SK-N-SH (cell line): ENCODE measurements around the gene AGRP. TPM values are rescaled to one million over a fixed set of nuclear protein-coding genes. Genes with fewer than 3 reads are reported as not detected.

Experiments
- JUND ChIP-seq: IDR thresholded peaks from 2 replicates; pipeline ENCODE4 v1.4.0; 2012
- POLR2AphosphoS5 ChIP-seq: IDR thresholded peaks from 2 replicates; pipeline ENCODE4 v1.6.1; 2012; ENCODE audit warnings: low read depth, low read length
- TCF12 ChIP-seq: IDR thresholded peaks from 2 replicates; pipeline ENCODE4 v1.4.0; 2012
- polyA plus RNA-seq, 3 experiments: library from polyadenylated mRNA; depleted of rRNA; stranded (reverse); fragments of >200 nt; gene quantifications; 2 replicates each; pipeline ENCODE4 v1.2.3, GENCODE V29; 2012
- TF ChIP-seq, protein P1 (sequence below): IDR thresholded peaks from 2 replicates; pipeline ENCODE4 v1.6.1; 2012; ENCODE audit warnings: mild to moderate bottlenecking, low read depth, low read length, moderate library complexity
- TF ChIP-seq, protein P2 (sequence below): IDR thresholded peaks from 2 replicates; pipeline ENCODE4 v1.4.0; 2012; ENCODE audit warnings: low read depth, borderline replicate concordance
- TF ChIP-seq, protein P3 (sequence below): IDR thresholded peaks from 2 replicates; pipeline ENCODE4 v1.4.0; 2012; ENCODE audit warnings: low read depth

AGRP gene
- polyA plus RNA-seq, 1 of the 3 experiments (the other 2 are of a cell fraction): not detected

DNA sequence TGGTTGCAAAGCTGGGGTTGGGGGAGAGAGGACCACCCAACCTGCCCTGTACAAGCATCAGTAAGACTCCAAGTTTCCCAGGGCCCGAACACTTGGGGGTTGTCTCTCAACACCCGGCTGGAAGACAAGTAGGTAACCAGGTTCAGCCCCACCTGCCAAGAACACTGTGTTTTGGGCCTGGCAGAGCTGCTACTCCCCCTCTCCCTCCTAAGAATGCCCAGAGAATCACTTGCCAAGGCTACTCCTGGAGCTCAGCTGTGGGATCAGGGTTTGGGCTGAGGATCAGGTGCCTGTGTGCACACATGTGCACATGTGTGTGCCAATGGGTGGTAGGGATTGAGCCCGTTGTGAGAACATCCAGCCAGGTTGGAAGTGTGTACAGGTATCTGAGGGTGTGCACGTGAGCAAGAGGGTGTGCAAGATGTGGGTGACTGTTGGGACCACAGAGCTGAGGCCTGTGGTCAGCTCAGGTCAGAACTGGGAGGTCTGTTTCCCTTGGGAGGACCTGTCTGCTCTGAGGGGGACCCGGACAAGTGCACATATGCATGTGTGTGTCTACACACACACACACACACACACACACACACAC, 50.1 kb downstream of the AGRP start (continued):
- TF ChIP-seq, protein P1, sequence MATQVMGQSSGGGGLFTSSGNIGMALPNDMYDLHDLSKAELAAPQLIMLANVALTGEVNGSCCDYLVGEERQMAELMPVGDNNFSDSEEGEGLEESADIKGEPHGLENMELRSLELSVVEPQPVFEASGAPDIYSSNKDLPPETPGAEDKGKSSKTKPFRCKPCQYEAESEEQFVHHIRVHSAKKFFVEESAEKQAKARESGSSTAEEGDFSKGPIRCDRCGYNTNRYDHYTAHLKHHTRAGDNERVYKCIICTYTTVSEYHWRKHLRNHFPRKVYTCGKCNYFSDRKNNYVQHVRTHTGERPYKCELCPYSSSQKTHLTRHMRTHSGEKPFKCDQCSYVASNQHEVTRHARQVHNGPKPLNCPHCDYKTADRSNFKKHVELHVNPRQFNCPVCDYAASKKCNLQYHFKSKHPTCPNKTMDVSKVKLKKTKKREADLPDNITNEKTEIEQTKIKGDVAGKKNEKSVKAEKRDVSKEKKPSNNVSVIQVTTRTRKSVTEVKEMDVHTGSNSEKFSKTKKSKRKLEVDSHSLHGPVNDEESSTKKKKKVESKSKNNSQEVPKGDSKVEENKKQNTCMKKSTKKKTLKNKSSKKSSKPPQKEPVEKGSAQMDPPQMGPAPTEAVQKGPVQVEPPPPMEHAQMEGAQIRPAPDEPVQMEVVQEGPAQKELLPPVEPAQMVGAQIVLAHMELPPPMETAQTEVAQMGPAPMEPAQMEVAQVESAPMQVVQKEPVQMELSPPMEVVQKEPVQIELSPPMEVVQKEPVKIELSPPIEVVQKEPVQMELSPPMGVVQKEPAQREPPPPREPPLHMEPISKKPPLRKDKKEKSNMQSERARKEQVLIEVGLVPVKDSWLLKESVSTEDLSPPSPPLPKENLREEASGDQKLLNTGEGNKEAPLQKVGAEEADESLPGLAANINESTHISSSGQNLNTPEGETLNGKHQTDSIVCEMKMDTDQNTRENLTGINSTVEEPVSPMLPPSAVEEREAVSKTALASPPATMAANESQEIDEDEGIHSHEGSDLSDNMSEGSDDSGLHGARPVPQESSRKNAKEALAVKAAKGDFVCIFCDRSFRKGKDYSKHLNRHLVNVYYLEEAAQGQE: no peak
- TF ChIP-seq TCF12 (no peak), JUND (no peak), POLR2AphosphoS5 (no peak)
- TF ChIP-seq, protein P2, sequence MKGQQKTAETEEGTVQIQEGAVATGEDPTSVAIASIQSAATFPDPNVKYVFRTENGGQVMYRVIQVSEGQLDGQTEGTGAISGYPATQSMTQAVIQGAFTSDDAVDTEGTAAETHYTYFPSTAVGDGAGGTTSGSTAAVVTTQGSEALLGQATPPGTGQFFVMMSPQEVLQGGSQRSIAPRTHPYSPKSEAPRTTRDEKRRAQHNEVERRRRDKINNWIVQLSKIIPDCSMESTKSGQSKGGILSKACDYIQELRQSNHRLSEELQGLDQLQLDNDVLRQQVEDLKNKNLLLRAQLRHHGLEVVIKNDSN: no peak
- TF ChIP-seq, protein P3, sequence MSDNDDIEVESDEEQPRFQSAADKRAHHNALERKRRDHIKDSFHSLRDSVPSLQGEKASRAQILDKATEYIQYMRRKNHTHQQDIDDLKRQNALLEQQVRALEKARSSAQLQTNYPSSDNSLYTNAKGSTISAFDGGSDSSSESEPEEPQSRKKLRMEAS: no peak

Other genes with a start within 250 kb of the AGRP start
- gene FHOD1, start 236.1 kb downstream of the AGRP start, polyA plus RNA-seq (2012; rRNA removed): 53.2 and 70.9 TPM in 2 replicates
- 4.1 and 5.8 TPM in 2 replicates for gene SLC9A5, start 234.6 kb downstream of the AGRP start, polyA plus RNA-seq (2012; rRNA removed)
- gene PLEKHG4, start 204.0 kb downstream of the AGRP start, polyA plus RNA-seq (2012; rRNA removed): 65.5 and 87.0 TPM in 2 replicates
- gene KCTD19, start 156.8 kb downstream of the AGRP start, polyA plus RNA-seq (2012; rRNA removed): 1.8 and 1.9 TPM in 2 replicates
- gene LRRC36, start 156.7 kb downstream of the AGRP start, polyA plus RNA-seq (2012; rRNA removed): 0.78 and 0.92 TPM in 2 replicates
- gene TPPP3, start 90.0 kb downstream of the AGRP start, polyA plus RNA-seq (2012; rRNA removed): 33.5 and 36.2 TPM in 2 replicates
- 14.2 and 15.8 TPM in 2 replicates for gene ZDHHC1, start 67.1 kb downstream of the AGRP start, polyA plus RNA-seq (2012; rRNA removed)
- gene HSD11B2, start 52.4 kb downstream of the AGRP start, polyA plus RNA-seq (2012; rRNA removed): 0.19 and 0.23 TPM in 2 replicates
- gene ATP6V0D1, start 2.4 kb downstream of the AGRP start, polyA plus RNA-seq (2012; rRNA removed): 111 and 135 TPM in 2 replicates
- 12.1 and 24.7 TPM in 2 replicates for gene RIPOR1, start 45.3 kb upstream of the AGRP start, polyA plus RNA-seq (2012; rRNA removed)
- 18.8 and 19.6 TPM in 2 replicates for gene CTCF, start 79.0 kb upstream of the AGRP start, polyA plus RNA-seq (2012; rRNA removed)
- 4.4 and 4.9 TPM in 2 replicates for gene CARMIL2, start 161.6 kb upstream of the AGRP start, polyA plus RNA-seq (2012; rRNA removed)
- 31.3 and 37.8 TPM in 2 replicates for gene ACD, start 176.7 kb upstream of the AGRP start, polyA plus RNA-seq (2012; rRNA removed)
- gene PARD6A, start 177.4 kb upstream of the AGRP start, polyA plus RNA-seq (2012; rRNA removed): 5.7 and 9.0 TPM in 2 replicates
- gene ENKD1, start 183.2 kb upstream of the AGRP start, polyA plus RNA-seq (2012; rRNA removed): 19.5 and 21.0 TPM in 2 replicates
- 4.3 and 5.1 TPM in 2 replicates for gene C16orf86, start 183.3 kb upstream of the AGRP start, polyA plus RNA-seq (2012; rRNA removed)
- gene GFOD2, start 235.8 kb upstream of the AGRP start, polyA plus RNA-seq (2012; rRNA removed): 19.0 and 19.3 TPM in 2 replicates